Measurements from ENCODE around the gene ALOX12. TPM values are rescaled to one million over a fixed set of nuclear protein-coding genes. Genes with fewer than 3 reads are reported as not detected.
A peak's percentile ranks its signal among the peaks of the same experiment; 100 is the strongest.

ALOX12 gene
- total RNA-seq, 1 donor = not detected

DNA sequence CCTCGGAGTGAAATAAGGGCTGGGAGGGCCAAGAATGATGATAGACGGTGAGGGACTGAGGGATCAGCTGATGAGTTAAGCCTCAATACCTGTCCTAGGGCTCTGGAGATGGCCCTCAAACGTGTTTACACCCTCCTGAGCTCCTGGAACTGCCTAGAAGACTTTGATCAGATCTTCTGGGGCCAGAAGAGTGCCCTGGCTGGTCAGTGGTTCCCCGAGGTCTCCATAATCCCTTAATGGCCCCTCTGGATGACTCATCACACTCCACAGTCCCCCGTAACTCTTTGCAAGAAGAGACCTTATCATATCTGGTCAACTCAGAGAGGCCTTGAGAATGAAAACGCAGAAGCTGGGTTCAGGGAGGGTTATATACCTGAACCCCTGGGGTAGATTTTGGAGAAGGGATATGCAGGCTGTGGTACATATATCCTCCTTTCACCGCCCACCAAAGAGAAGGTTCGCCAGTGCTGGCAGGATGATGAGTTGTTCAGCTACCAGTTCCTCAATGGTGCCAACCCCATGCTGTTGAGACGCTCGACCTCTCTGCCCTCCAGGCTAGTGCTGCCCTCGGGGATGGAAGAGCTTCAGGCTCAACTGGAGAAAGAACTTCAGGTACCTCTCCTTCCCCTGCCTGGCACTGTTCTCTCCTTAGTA lies 3.1 kb downstream of the ALOX12 start:
- Histone ChIP-seq H3K4me3 (ENCODE audit: insufficient read depth, low read length) (no peak overlapping the region), H3K9me3 (ENCODE audit: low read depth, low read length) (no peaks in the 10 kb centered on the region), H2AFZ (ENCODE audit: low read length) (no peak overlapping the region), H3K4me2 (ENCODE audit: insufficient read depth, low read length) (no peak overlapping the region), H3K27me3 (ENCODE audit: insufficient read depth, low read length) (no peaks in the 10 kb centered on the region), H3K36me3 (ENCODE audit: insufficient read depth, low read length) (peaks cover 45% of the 10 kb centered on the region), H3K27ac (ENCODE audit: low read depth, low read length) (no peak overlapping the region), H3K4me1 (ENCODE audit: insufficient read depth, low read length) (no peaks in the 10 kb centered on the region), H3K79me2 (ENCODE audit: insufficient read depth, low read length) (peaks cover 13% of the 10 kb centered on the region), H4K20me1 (ENCODE audit: insufficient read depth, low read length) (peaks cover 17% of the 10 kb centered on the region)
- TF ChIP-seq CTCF (IDR thresholded peaks at IDR 0.05; ENCODE audit: extremely low read depth, low read depth, low read length) = no peak
- DNase-seq (ENCODE audit: insufficient read length, low spot score, missing footprints) = no peak

DNA sequence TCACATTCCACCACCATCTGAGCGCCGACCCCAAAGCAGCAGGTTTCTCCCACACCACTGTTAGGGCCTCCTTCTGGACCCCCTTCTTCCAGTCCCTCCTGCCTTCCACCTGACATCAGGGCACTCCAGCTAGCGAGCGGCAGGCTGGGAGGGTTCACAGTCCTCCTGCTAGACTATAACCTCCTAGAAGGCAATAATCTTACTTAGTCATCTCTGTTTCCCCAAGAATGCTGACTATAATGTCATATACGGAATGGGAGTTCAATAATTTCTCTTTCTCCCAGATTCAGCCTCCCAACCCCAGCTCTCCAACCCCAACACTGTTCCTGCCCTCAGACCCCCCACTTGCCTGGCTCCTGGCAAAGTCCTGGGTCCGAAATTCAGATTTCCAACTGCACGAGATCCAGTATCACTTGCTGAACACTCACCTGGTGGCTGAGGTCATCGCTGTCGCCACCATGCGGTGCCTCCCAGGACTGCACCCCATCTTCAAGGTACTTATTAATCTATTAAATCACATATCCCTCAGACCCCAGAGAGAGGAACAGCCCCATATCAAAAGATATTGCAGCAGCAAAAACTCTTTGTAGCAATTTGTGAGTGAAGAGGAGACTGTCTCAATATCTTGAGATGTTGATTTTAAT lies 5.6 kb downstream of the ALOX12 start:
- Histone ChIP-seq H3K36me3 (ENCODE audit: insufficient read depth, low read length) (peaks cover 45% of the 10 kb centered on the region), H3K27ac (ENCODE audit: low read depth, low read length) (no peak overlapping the region), H3K4me1 (ENCODE audit: insufficient read depth, low read length) (no peaks in the 10 kb centered on the region), H3K4me2 (ENCODE audit: insufficient read depth, low read length) (no peak overlapping the region), H4K20me1 (ENCODE audit: insufficient read depth, low read length) (peaks cover 25% of the 10 kb centered on the region), H3K9me3 (ENCODE audit: low read depth, low read length) (no peaks in the 10 kb centered on the region), H2AFZ (ENCODE audit: low read length) (no peak overlapping the region), H3K79me2 (ENCODE audit: insufficient read depth, low read length) (peaks cover 22% of the 10 kb centered on the region), H3K4me3 (ENCODE audit: insufficient read depth, low read length) (no peak overlapping the region), H3K27me3 (ENCODE audit: insufficient read depth, low read length) (no peaks in the 10 kb centered on the region)
- peak; percentile 58 for TF ChIP-seq CTCF (IDR thresholded peaks at IDR 0.05; ENCODE audit: extremely low read depth, low read depth, low read length)
- no peak for DNase-seq (ENCODE audit: insufficient read length, low spot score, missing footprints)

GRCh38 chr17:7002288-7003047 lies 6.6 kb downstream of the ALOX12 start:
- H4K20me1 ChIP-seq (ENCODE audit: insufficient read depth, low read length) = peaks cover 31% of the 10 kb centered on the region
- peaks cover 45% of the 10 kb centered on the region for H3K36me3 ChIP-seq (ENCODE audit: insufficient read depth, low read length)
- DNase-seq (ENCODE audit: insufficient read length, low spot score, missing footprints) = no peak
- peaks cover 32% of the 10 kb centered on the region for H3K79me2 ChIP-seq (ENCODE audit: insufficient read depth, low read length)
- H3K4me2 ChIP-seq (ENCODE audit: insufficient read depth, low read length) = no peak overlapping the region
- H3K27me3 ChIP-seq (ENCODE audit: insufficient read depth, low read length) = no peaks in the 10 kb centered on the region
- no peak for TF ChIP-seq CTCF (IDR thresholded peaks at IDR 0.05; ENCODE audit: extremely low read depth, low read depth, low read length)
- H2AFZ ChIP-seq (ENCODE audit: low read length) = no peak overlapping the region
- H3K4me3 ChIP-seq (ENCODE audit: insufficient read depth, low read length) = no peak overlapping the region
- H3K4me1 ChIP-seq (ENCODE audit: insufficient read depth, low read length) = no peaks in the 10 kb centered on the region
- no peak overlapping the region for H3K27ac ChIP-seq (ENCODE audit: low read depth, low read length)
- H3K9me3 ChIP-seq (ENCODE audit: low read depth, low read length) = no peaks in the 10 kb centered on the region

- Histone ChIP-seq H3K27me3 (ENCODE audit: insufficient read depth, low read length) (no peaks in the 10 kb centered on the region), H2AFZ (ENCODE audit: low read length) (no peak overlapping the region), H3K4me1 (ENCODE audit: insufficient read depth, low read length) (no peaks in the 10 kb centered on the region), H3K9me3 (ENCODE audit: low read depth, low read length) (no peaks in the 10 kb centered on the region), H3K27ac (ENCODE audit: low read depth, low read length) (no peak overlapping the region), H3K4me3 (ENCODE audit: insufficient read depth, low read length) (no peak overlapping the region), H3K79me2 (ENCODE audit: insufficient read depth, low read length) (peaks cover 41% of the 10 kb centered on the region), H3K36me3 (ENCODE audit: insufficient read depth, low read length) (peaks cover 44% of the 10 kb centered on the region), H4K20me1 (ENCODE audit: insufficient read depth, low read length) (peaks cover 31% of the 10 kb centered on the region), H3K4me2 (ENCODE audit: insufficient read depth, low read length) (no peak overlapping the region)
- no peak for TF ChIP-seq CTCF (IDR thresholded peaks at IDR 0.05; ENCODE audit: extremely low read depth, low read depth, low read length)
- DNase-seq (ENCODE audit: insufficient read length, low spot score, missing footprints) = no peak
Observed at GRCh38 chr17:7003745-7004144, 7.9 kb downstream of the ALOX12 start.
